Nephron progenitor cell (in vitro differentiated cells): ENCODE data around the gene TSSK6.

Experiments used
- DNase-seq: peaks from one replicate; pipeline ENCODE4 v3.0.0; 2021
- H3K27ac Mint-ChIP-seq: 2 replicates; pipeline ENCODE4 v1.8.0; 2021; ENCODE audit warnings: mild to moderate bottlenecking, moderate library complexity, mixed read lengths
- H3K27me3 Mint-ChIP-seq: 2 replicates; pipeline ENCODE4 v1.8.0; 2021; ENCODE audit warnings: mild to moderate bottlenecking, low read depth, mixed read lengths; ENCODE audit not compliant: poor library complexity
- H3K36me3 Mint-ChIP-seq: 2 replicates; pipeline ENCODE4 v1.8.0; 2021; ENCODE audit warnings: low read depth, mixed read lengths
- H3K4me1 Mint-ChIP-seq: 2 replicates; pipeline ENCODE4 v1.8.0; 2021; ENCODE audit warnings: mixed read lengths
- H3K4me3 Mint-ChIP-seq: 2 replicates; pipeline ENCODE4 v1.8.0; 2021; ENCODE audit warnings: mild to moderate bottlenecking, moderate library complexity, mixed read lengths
- H3K9me3 Mint-ChIP-seq: 2 replicates; pipeline ENCODE4 v1.8.0; 2021; ENCODE audit warnings: mild to moderate bottlenecking, moderate library complexity, mixed read lengths
- CTCF ChIP-seq: fragments of 200-600 bp; sonication (generic); IDR thresholded peaks from 2 replicates; pipeline ENCODE4 v1.5.0; 2021; ENCODE audit warnings: antibody characterized with exemption

TSSK6 gene

GRCh38 chr19:19498255-19498991, 16.9 kb downstream of the TSSK6 start:
- H3K36me3 Mint-ChIP-seq = peaks cover 39% of the 10 kb centered on the region
- H3K27me3 Mint-ChIP-seq = peaks cover 2% of the 10 kb centered on the region
- H3K9me3 Mint-ChIP-seq = no peaks in the 10 kb centered on the region
- H3K4me3 Mint-ChIP-seq = no peak overlapping the region
- no peaks in the 10 kb centered on the region for H3K4me1 Mint-ChIP-seq
- peak overlapping the region; percentile 91 for H3K27ac Mint-ChIP-seq
- TF ChIP-seq CTCF = no peak
- DNase-seq = no peak

- Mint-ChIP-seq H3K27me3 (peaks cover 2% of the 10 kb centered on the region), H3K9me3 (no peaks in the 10 kb centered on the region), H3K27ac (no peak overlapping the region), H3K36me3 (peaks cover 17% of the 10 kb centered on the region), H3K4me1 (no peaks in the 10 kb centered on the region), H3K4me3 (no peak overlapping the region)
- no peak for DNase-seq
- TF ChIP-seq CTCF = no peak
Observed at GRCh38 chr19:19495614-19496603, 19.4 kb downstream of the TSSK6 start.

- H3K9me3 Mint-ChIP-seq = no peaks in the 10 kb centered on the region
- no peak for TF ChIP-seq CTCF
- H3K4me1 Mint-ChIP-seq = peaks cover 16% of the 10 kb centered on the region
- DNase-seq = no peak
- no peak overlapping the region for H3K4me3 Mint-ChIP-seq
- peaks cover 2% of the 10 kb centered on the region for H3K27me3 Mint-ChIP-seq
- H3K27ac Mint-ChIP-seq = no peak overlapping the region
- peaks cover 15% of the 10 kb centered on the region for H3K36me3 Mint-ChIP-seq
Observed at GRCh38 chr19:19493841-19494546, 21.4 kb downstream of the TSSK6 start.

GRCh38 chr19:19492026-19492610, 23.2 kb downstream of the TSSK6 start:
- Mint-ChIP-seq H3K4me1 (peaks cover 35% of the 10 kb centered on the region), H3K4me3 (no peak overlapping the region), H3K36me3 (peaks cover 12% of the 10 kb centered on the region), H3K9me3 (no peaks in the 10 kb centered on the region), H3K27me3 (peaks cover 2% of the 10 kb centered on the region), H3K27ac (peak overlapping the region; percentile 48)
- DNase-seq = no peak
- TF ChIP-seq CTCF = no peak

- no peak for DNase-seq
- Mint-ChIP-seq H3K27me3 (no peaks in the 10 kb centered on the region), H3K36me3 (peaks cover 6% of the 10 kb centered on the region), H3K9me3 (no peaks in the 10 kb centered on the region), H3K4me1 (peaks cover 41% of the 10 kb centered on the region), H3K27ac (no peak overlapping the region), H3K4me3 (no peak overlapping the region)
- TF ChIP-seq CTCF = no peak
Observed at GRCh38 chr19:19491321-19492025, 23.9 kb downstream of the TSSK6 start.
